MM.1S (cell line): Measurements from ENCODE around the gene EPN3.

Source experiments
- DNase-seq: peaks from one replicate; pipeline ENCODE4 v3.0.0-alpha.2; 2015
- H2AFZ ChIP-seq: fragments of 300-600 bp; sonication (generic); 2 replicates; pipeline ENCODE4 v1.6.0; 2016; ENCODE audit warnings: antibody characterized with exemption, low read length
- H3F3A ChIP-seq: fragments of 300-600 bp; sonication (generic); 2 replicates; pipeline ENCODE4 v1.6.1; 2016; ENCODE audit warnings: mild to moderate bottlenecking, antibody characterized with exemption, low read length, moderate library complexity, mixed read lengths; ENCODE audit not compliant: insufficient read depth
- H3K27ac ChIP-seq: fragments of 300-600 bp; sonication (generic); 2 replicates; pipeline ENCODE4 v1.5.1; 2016; ENCODE audit warnings: mild to moderate bottlenecking, low read length
- H3K27me3 ChIP-seq: fragments of 300-600 bp; sonication (generic); replicated peaks from 2 replicates; pipeline ENCODE4 v1.6.0; 2016; ENCODE audit warnings: low read length; ENCODE audit not compliant: insufficient read depth
- H3K36me3 ChIP-seq: fragments of 300-600 bp; sonication (generic); replicated peaks from 2 replicates; pipeline ENCODE4 v1.6.1; 2016; ENCODE audit warnings: mild to moderate bottlenecking, low read length, mixed read lengths; ENCODE audit not compliant: insufficient read depth
- H3K4me1 ChIP-seq: fragments of 300-600 bp; sonication (generic); 2 replicates; pipeline ENCODE4 v1.6.1; 2016; ENCODE audit warnings: low read length, mixed read lengths
- H3K4me2 ChIP-seq: fragments of 300-600 bp; sonication (generic); 2 replicates; pipeline ENCODE4 v1.6.0; 2016; ENCODE audit warnings: low read depth, low read length
- H3K4me3 ChIP-seq: fragments of 300-600 bp; sonication (generic); 2 replicates; pipeline ENCODE4 v1.5.1; 2016; ENCODE audit warnings: low read length, mixed read lengths
- H3K79me2 ChIP-seq: fragments of 300-600 bp; sonication (generic); 2 replicates; pipeline ENCODE4 v1.6.1; 2016; ENCODE audit warnings: mixed run types, low read length, mixed read lengths
- H3K9ac ChIP-seq: fragments of 300-600 bp; sonication (generic); 2 replicates; pipeline ENCODE4 v1.6.1; 2016; ENCODE audit warnings: low read length, mixed read lengths
- H3K9me2 ChIP-seq: fragments of 300-600 bp; sonication (generic); replicated peaks from 2 replicates; pipeline ENCODE4 v1.6.1; 2016; ENCODE audit warnings: mild to moderate bottlenecking, low read length, mixed read lengths; ENCODE audit not compliant: insufficient read depth
- H3K9me3 ChIP-seq: fragments of 300-600 bp; sonication (generic); replicated peaks from 2 replicates; pipeline ENCODE4 v1.6.1; 2016; ENCODE audit warnings: mild to moderate bottlenecking, low read length, mixed read lengths; ENCODE audit not compliant: insufficient read depth
- H4K20me1 ChIP-seq: fragments of 300-600 bp; sonication (generic); 2 replicates; pipeline ENCODE4 v1.6.1; 2016; ENCODE audit warnings: mild to moderate bottlenecking, low read length, moderate library complexity, mixed read lengths; ENCODE audit not compliant: insufficient read depth
- EZH2 ChIP-seq: fragments of 300-600 bp; sonication (generic); optimal IDR thresholded peaks from 2 replicates; pipeline ENCODE3; 2017; ENCODE audit warnings: low read depth, mild to moderate bottlenecking, antibody characterized with exemption, low read length, mixed read lengths
- EZH2phosphoT487 ChIP-seq: fragments of 300-600 bp; sonication (generic); IDR thresholded peaks from 2 replicates; pipeline ENCODE4 v1.6.1; 2018; ENCODE audit warnings: antibody characterized with exemption, low read length
- TF ChIP-seq, protein P1 (sequence below): fragments of 300-600 bp; sonication (generic); IDR thresholded peaks from 2 replicates; pipeline ENCODE4 v1.5.1; 2016; ENCODE audit warnings: antibody characterized with exemption, low read length, mixed read lengths

Gene EPN3

DNA sequence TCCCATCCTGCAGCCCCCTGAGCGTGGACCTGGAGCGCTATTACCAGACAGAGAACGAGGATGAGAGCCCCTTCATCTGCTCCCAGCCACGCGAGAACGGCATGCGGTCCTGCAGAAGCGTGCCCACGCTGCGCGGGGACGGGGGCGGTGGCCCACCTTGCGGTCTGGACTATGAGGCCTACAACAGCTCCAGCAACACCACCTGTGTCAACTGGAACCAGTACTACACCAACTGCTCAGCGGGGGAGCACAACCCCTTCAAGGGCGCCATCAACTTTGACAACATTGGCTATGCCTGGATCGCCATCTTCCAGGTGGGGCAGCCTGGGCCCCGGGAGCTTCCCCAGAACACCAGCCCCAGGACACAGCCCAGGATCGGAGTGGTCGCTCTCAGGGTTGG lies 40.0 kb downstream of the EPN3 start:
- no peaks in the 10 kb centered on the region for H3F3A ChIP-seq
- H2AFZ ChIP-seq: no peak overlapping the region
- no peak for TF ChIP-seq EZH2phosphoT487
- TF ChIP-seq, protein P1, sequence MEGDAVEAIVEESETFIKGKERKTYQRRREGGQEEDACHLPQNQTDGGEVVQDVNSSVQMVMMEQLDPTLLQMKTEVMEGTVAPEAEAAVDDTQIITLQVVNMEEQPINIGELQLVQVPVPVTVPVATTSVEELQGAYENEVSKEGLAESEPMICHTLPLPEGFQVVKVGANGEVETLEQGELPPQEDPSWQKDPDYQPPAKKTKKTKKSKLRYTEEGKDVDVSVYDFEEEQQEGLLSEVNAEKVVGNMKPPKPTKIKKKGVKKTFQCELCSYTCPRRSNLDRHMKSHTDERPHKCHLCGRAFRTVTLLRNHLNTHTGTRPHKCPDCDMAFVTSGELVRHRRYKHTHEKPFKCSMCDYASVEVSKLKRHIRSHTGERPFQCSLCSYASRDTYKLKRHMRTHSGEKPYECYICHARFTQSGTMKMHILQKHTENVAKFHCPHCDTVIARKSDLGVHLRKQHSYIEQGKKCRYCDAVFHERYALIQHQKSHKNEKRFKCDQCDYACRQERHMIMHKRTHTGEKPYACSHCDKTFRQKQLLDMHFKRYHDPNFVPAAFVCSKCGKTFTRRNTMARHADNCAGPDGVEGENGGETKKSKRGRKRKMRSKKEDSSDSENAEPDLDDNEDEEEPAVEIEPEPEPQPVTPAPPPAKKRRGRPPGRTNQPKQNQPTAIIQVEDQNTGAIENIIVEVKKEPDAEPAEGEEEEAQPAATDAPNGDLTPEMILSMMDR: no peak
- H3K9ac ChIP-seq: no peak overlapping the region
- H3K4me2 ChIP-seq: no peak overlapping the region
- no peaks in the 10 kb centered on the region for H3K36me3 ChIP-seq
- H3K9me3 ChIP-seq: no peaks in the 10 kb centered on the region
- H3K4me1 ChIP-seq: no peaks in the 10 kb centered on the region
- H3K27me3 ChIP-seq: peaks cover 95% of the 10 kb centered on the region
- no peaks in the 10 kb centered on the region for H4K20me1 ChIP-seq
- DNase-seq: no peak
- no peaks in the 10 kb centered on the region for H3K9me2 ChIP-seq
- no peaks in the 10 kb centered on the region for H3K79me2 ChIP-seq
- no peak overlapping the region for H3K4me3 ChIP-seq
- H3K27ac ChIP-seq: no peak overlapping the region

DNA sequence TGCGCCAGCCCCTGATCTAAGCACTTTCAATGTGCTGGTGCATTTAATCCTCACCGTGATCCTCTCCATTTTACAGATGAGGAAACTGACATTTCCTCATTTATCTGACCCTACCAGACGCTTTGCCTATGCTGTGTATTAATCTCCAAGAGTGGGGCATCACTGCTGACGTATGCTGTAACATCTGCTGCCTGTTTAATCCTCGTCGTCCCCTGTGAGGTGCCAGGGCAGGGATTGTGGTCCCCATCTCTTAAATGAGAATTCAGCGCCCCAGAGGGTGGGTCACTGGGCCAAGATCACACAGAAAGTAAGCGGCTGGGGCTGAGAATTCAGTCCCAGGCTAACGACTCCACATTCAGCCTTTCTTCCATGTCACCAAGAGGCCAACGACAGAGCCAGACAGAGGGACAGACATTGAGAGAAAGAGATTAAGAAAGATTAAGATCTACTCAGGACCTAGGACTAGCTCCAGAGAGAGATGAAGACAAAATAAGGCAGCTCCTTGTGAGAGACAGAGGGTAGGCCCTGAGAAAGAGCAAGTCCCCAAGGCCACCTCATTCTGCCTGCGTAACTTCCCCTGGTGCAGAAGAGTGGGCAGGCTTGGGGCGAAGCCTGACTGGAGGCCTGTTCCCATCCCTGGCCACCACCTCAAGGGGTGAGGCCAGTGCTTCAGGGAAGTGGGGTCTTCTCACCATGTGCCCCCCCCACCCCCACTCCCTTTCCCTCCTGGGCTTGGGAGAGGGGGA lies 41.5 kb downstream of the EPN3 start:
- H3K27ac ChIP-seq: no peak overlapping the region
- no peak for DNase-seq
- no peak for TF ChIP-seq EZH2
- TF ChIP-seq, protein P1: no peak
- no peak for TF ChIP-seq EZH2phosphoT487

DNA sequence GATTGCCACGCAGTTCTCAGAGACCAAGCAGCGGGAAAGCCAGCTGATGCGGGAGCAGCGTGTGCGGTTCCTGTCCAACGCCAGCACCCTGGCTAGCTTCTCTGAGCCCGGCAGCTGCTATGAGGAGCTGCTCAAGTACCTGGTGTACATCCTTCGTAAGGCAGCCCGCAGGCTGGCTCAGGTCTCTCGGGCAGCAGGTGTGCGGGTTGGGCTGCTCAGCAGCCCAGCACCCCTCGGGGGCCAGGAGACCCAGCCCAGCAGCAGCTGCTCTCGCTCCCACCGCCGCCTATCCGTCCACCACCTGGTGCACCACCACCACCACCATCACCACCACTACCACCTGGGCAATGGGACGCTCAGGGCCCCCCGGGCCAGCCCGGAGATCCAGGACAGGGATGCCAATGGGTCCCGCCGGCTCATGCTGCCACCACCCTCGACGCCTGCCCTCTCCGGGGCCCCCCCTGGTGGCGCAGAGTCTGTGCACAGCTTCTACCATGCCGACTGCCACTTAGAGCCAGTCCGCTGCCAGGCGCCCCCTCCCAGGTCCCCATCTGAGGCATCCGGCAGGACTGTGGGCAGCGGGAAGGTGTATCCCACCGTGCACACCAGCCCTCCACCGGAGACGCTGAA lies 43.2 kb downstream of the EPN3 start:
- H3K4me1 ChIP-seq: no peaks in the 10 kb centered on the region
- H2AFZ ChIP-seq: no peak overlapping the region
- TF ChIP-seq EZH2 (no peak), EZH2phosphoT487 (no peak)
- TF ChIP-seq, protein P1: peak; percentile 39
- H4K20me1 ChIP-seq: no peaks in the 10 kb centered on the region
- no peak overlapping the region for H3K27ac ChIP-seq
- H3K27me3 ChIP-seq: peaks cover 100% of the 10 kb centered on the region
- DNase-seq: peak; percentile 19
- H3K9ac ChIP-seq: no peak overlapping the region
- H3K4me2 ChIP-seq: no peak overlapping the region
- H3K79me2 ChIP-seq: no peaks in the 10 kb centered on the region
- no peaks in the 10 kb centered on the region for H3F3A ChIP-seq
- no peaks in the 10 kb centered on the region for H3K9me3 ChIP-seq
- H3K36me3 ChIP-seq: no peaks in the 10 kb centered on the region
- no peaks in the 10 kb centered on the region for H3K9me2 ChIP-seq
- no peak overlapping the region for H3K4me3 ChIP-seq

More for the DNA sequence above, 41.5 kb downstream of the EPN3 start:
- Histone ChIP-seq H3K4me3 (no peak overlapping the region), H3K9me3 (no peaks in the 10 kb centered on the region), H4K20me1 (no peaks in the 10 kb centered on the region), H2AFZ (no peak overlapping the region), H3K36me3 (no peaks in the 10 kb centered on the region), H3K4me1 (no peaks in the 10 kb centered on the region), H3K4me2 (no peak overlapping the region), H3K9me2 (no peaks in the 10 kb centered on the region), H3K79me2 (no peaks in the 10 kb centered on the region), H3K27me3 (peaks cover 95% of the 10 kb centered on the region), H3F3A (no peaks in the 10 kb centered on the region), H3K9ac (no peak overlapping the region)
